NCI-H2196 treated with DMSO at 0.1 percent for 48 hours (cell line): Measurements from ENCODE around the gene PIP5K1C.
A peak's percentile ranks its signal among the peaks of the same experiment; 100 is the strongest.

Experiments used
- DNase-seq: peaks from one replicate; lab custom pipeline; 2025; ENCODE audit not compliant: unreplicated experiment; lab: John Stamatoyannopoulos, UW

The PIP5K1C gene

GRCh38 chr19:3721887-3722442, 21.7 kb upstream of the PIP5K1C start:
- no peak for DNase-seq

GRCh38 chr19:3721131-3721886, 21.0 kb upstream of the PIP5K1C start:
- DNase-seq = peak; percentile 92

- DNase-seq = no peak
These were observed 20.2 kb upstream of the PIP5K1C start for GRCh38 chr19:3720349-3720917.

GRCh38 chr19:3719868-3720267, 19.6 kb upstream of the PIP5K1C start:
- DNase-seq = no peak

- no peak for DNase-seq
These were observed 15.9 kb upstream of the PIP5K1C start for GRCh38 chr19:3716147-3716668.

GRCh38 chr19:3712663-3713611, 12.7 kb upstream of the PIP5K1C start:
- no peak for DNase-seq

GRCh38 chr19:3710265-3710812, 10.1 kb upstream of the PIP5K1C start:
- peak; percentile 79 for DNase-seq

- peak; percentile 36 for DNase-seq
These were observed 8.1 kb upstream of the PIP5K1C start, which contains the start of gene TJP3 for GRCh38 chr19:3708207-3708931. Gene TJP3 (plus strand): TSS chr19:3708384. CDS start chr19:3728433, 20,049 bp downstream.

GRCh38 chr19:3707868-3708206, 7.6 kb upstream of the PIP5K1C start:
- DNase-seq = no peak

- DNase-seq = no peak
These were observed 932 bp upstream of the PIP5K1C start for GRCh38 chr19:3701200-3701599.

- DNase-seq = no peak
These were observed 477 bp downstream of the PIP5K1C start for GRCh38 chr19:3699741-3700241.

- no peak for DNase-seq
These were observed 1.1 kb downstream of the PIP5K1C start for GRCh38 chr19:3698974-3699740.

- DNase-seq = no peak
These were observed 1.8 kb downstream of the PIP5K1C start for GRCh38 chr19:3698386-3698950.

GRCh38 chr19:3697671-3698385, 2.4 kb downstream of the PIP5K1C start:
- no peak for DNase-seq

- no peak for DNase-seq
These were observed 3.2 kb downstream of the PIP5K1C start for GRCh38 chr19:3697094-3697493.

GRCh38 chr19:3696660-3696995, 3.6 kb downstream of the PIP5K1C start:
- no peak for DNase-seq

GRCh38 chr19:3695986-3696659, 4.1 kb downstream of the PIP5K1C start:
- no peak for DNase-seq
